ENCODE measurements around the gene PANK4.

The PANK4 gene

DNA sequence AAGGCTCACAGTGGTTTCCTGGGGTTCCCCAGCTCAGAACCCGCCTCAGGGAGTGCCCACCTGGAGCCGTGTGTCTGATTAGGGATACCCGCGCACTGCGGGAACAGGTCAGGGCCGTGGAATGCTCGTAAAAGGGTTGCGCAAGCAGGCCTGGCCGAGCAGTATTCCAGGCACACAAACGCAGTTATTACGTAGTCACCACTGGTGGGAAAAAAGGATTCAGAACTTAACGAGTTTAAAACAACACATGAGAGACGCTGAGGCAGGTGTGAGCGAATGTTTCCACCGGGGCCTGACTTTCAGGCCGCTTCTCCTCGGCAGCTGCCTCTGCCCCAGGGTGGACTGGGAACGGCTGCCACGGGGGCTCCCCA lies 32.1 kb downstream of the PANK4 start:
- DNase-seq, result no peak

DNA sequence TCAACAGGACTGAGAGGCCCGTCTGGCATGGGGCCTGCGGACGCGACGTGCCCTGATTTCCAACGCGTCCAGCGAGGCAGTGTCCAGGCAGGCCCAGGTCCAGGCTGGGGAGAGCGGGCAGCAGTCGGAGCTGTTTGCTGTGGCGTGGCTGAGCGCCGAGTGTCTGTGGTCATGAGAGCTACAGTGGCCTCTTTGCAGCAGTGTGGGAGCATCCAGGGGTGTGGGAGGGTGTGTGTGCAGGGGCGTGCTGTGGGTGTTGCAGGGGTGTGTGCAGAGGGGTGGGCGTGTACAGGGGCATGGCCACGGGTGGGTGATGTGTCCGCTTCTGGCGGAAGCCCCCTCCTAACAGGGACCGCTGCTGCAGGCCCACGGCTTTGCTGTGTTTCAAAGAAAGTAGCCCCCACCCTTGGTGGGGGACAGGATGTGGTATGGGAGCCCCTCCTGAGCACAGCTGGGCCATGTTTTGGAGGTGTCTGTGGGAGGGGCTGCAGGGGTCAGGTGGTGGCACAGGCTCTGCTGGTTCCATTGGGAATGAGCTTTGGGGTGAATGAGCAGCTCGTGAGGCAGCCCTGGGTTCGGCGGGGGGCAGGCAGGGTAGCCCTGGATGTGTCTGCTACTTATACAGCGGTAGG lies 32.6 kb downstream of the PANK4 start:
- DNase-seq, result peak; percentile 22

DNA sequence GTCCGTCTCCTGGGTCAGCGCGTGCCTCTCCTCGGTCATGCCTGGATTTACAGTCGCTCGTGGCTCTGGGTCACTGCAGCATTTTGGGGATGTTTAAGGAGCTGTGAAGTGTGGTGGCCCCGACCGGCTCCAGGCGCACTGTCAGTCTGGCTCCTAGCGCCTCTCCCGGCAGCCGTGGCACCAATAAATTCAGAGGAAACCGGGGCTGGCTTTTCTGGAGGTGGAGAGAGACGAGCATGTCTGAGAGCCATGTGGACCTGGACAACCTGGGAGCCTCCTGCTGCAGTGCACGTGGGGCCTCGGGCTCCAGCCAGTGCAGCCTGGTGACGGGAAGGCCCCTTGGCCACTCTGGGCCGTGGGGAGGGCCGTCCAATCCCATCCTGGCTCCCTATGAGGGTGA lies 33.2 kb downstream of the PANK4 start:
- no peak for DNase-seq

DNA sequence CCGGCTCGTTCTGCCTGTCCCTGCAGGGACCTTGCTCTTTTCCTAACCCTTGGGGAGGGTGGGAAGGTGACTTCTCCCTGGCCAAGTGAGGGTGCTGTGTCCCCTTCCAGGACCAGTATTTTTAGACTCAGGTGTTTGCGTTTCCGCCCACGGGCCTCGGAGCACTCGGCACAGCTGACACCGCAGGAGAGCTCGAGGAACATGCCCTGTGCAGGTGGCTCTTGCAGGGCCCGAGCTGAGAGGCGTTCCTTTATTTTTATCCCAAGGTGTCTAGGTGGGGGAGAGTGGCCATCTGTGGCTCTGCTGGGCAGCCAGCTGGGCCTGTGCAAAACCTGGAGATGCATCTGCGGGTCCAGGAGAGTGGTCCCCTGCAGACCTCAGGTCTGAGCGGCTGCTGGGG lies 34.3 kb downstream of the PANK4 start:
- DNase-seq, result no peak

DNA sequence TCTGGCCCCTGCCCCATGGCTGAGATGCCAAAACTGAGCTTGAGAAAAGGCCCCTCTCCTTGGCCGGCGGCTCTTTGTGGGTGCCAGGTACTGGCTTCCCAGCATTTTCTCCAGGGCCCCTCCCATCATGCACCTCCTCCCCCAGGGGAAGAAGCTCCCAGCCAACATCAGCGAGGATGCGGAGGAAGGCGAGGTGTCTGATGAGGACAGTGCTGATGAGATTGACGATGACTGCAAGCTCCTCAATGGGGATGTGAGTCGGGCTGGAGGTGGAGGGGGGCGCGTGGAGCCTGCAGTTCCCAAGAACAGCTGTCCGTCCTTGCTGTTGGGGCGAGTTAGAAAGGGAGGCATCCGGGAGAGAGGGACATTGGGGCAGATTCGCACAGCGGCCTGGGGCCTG lies 36.8 kb downstream of the PANK4 start:
- no peak for DNase-seq

DNA sequence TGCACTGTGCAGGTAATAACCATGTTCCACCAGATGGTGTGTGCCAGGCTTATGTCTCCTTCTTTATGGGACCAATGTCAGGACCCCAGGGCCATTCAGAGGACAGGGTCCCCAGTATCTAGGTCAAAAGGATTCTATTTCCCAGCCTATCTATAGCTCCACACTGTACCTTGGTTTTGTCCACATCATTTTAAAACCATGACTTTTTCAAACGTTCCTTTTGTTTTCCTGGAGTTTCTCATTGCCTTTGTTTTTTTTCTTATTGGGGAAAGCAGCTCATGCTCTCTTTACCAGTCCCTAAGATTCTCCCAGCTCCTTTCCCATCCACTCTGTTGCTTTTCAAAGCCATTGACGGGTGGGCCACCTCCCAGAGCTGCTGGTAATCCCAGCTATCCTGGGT lies 37.7 kb downstream of the PANK4 start:
- no peak for DNase-seq

DNA sequence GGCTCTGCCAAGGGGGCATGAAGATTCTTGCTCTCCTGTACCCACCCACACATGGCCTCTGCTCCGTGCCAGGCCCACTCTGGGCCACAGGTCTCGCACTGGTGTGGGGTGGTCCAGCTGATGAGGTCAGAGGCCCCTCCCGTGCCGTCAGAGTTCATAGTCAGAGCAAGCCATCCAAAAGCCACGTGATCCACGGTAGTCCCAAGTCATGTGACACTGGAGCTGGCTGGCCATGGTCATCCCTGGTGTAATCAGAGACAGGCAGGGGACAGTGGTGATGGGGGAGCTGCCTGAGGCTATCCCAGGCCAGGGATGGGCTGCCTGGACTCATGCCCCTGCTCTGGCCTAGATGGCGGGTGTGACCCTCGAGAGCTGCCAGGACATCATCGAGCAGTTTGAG lies 39.8 kb downstream of the PANK4 start:
- DNase-seq, result no peak

DNA sequence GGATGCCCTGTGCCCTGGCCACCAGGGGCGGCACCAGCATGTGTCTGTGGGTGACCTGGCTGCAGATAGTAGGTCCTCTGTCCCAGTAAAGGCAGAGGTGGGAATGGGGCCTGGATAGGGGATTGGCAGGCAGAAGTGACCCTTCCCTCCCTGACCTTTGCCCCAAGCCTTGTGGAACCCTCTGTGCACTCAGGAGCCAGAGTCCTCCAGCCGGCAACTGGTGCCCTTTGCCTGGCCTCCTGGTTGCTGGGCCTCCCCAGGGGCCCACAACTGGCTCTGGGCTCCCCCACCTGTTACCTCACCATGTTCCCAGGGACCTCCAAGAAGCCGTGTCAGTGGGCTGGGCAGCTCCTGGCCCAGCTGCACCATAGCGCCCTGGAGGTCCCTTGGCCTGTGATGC lies 40.4 kb downstream of the PANK4 start:
- no peak for DNase-seq

DNA sequence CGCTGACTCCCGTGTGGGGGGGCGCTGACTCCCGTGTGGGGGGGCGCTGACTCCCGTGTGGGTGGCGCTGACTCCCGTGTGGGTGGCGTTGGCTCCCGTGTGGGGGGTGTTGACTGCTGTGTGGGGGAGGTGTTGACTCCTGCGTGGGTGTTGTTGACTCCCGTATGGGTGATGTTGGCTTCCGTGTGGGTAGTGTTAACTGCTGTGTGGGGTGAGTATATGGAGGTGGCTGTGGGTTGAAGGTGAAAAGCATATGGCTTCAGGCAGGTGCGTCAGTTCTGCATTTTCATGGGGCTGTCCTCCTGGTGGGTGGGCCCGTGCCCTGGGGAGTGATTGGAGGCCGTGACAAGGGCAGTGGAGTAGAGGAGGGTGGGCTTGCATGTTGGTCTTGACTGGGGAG lies 42.4 kb downstream of the PANK4 start:
- no peak for DNase-seq

DNA sequence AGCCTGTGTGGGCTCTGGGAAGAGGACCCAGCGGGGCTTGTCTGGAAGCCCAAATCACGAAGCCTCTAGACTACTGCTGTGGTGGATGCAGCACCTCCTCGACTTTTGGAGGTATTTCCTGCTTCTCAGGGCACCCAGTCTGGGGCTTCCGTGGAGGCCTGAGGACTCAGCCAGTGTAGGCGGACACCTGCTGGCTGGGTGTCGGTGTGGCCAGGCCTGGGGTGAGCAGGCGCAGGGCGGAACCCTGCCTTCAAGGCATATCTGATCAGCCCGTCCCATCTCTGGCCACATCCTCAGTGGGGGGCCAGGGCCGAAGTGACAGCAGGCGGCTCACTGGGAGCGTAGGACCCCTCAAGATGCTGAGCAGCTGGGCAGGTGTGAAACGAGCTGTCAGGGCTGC lies 43.4 kb downstream of the PANK4 start:
- no peak for DNase-seq

DNA sequence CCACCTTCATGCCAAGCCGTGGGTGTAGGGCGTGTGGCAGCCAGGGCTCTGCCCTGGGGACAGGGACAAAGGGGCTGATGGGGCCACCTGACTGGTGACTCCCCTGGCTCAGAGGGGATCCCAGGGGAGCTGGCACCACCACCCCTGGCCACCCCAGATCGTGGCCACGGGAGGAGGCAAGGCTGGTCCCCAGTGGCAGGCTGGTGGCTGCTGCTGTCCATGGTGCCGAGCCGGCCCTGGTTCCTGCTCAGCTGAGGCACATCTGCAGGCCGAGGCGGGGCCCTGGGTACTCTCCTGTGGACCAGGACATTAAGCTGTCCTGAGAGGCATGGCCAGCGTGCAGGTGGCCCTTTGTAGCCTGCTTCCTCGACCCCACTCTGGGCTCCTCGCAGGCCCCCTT lies 43.8 kb downstream of the PANK4 start:
- no peak for DNase-seq

DNA sequence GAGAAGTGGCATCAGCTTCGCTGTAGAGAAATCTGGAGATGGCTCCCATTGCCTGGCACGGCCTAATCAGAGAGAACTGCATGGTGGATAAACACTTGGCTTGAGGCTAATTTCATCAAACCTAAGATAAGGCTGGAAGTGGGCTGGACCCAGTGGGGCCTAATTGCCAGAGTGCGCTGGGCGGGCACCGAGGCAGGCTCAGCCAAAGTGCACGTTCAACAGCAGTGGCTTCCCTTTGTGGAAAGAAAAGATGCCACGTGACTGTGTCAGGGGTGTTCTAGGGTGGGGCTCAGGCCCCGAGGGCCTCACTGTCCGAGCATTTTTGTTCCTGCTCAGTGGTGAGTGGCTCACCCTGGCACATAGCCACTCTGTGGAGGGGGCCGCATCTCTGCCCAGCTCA lies 44.5 kb downstream of the PANK4 start:
- DNase-seq, result no peak

DNA sequence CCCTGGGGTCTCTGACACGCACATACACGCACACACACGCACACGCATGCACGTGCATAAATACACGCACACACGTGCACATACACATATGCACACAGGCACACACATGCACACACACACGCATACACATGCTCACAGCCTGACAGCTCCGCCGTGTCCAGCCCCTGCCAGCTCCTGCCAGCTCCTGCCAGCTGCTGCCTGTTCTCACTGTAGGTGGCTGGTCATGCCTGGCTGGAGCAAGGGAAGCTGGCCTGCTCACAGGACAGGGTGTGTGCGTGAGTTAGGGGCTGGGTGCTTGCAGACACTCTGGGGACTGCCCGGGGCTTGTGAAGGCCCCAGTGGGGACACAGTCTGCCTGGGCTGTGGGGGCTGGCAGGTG lies 45.4 kb downstream of the PANK4 start:
- no peak for DNase-seq

DNA sequence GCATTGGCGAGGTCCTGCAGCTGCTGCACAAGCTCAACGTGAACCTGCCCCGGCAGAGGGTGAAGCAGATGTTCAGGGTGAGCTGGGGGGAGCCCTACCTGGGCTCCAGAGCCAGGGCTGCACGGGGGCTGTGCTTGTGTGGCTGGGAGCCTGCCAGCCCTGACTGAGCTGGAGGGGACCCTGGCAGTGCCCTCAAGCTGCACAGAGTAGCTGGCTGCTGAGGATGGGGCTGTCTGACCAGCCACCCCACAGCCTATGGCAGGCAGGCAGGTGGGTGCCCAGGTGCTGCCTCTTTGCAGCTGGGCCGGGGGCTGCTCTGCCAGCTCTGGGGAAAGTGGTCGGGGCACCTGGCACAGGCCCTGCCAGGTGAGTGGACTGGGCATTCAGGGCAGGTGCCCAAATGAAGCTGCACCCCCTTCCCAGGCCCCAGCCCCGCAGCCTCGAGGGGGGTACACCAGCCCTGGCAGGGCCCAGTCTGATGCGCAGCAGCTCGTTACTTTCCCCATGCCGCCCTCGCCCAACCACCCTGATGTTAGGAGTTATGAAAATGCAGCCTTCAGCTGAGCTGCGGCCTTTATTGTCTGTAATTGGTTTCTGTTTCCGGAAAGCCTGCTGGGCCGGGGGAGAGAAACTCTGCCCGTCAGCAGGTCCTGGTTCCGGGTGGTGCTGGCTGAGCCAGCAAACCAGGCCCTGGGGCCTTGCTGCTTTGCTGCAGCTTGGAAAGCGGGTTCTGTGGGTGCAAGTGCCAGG lies 46.0 kb downstream of the PANK4 start:
- no peak for DNase-seq

DNA sequence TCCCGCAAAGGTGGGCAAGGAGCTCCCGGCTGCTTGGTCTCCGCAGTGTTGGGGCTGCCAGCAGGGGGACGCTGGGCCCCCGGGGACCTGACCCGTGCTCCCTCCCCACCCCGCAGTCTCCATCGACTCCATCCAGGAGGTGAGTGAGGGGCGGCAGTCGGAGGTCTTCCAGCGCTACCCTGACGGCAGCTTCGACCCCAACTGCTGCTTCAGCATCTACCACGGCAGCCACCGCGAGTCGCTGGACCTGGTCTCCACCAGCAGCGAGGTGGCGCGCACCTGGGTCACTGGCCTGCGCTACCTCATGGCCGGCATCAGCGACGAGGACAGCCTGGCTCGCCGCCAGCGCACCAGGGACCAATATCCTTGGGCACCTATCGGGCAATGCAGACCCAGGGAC lies 46.8 kb downstream of the PANK4 start:
- DNase-seq, result no peak

DNA sequence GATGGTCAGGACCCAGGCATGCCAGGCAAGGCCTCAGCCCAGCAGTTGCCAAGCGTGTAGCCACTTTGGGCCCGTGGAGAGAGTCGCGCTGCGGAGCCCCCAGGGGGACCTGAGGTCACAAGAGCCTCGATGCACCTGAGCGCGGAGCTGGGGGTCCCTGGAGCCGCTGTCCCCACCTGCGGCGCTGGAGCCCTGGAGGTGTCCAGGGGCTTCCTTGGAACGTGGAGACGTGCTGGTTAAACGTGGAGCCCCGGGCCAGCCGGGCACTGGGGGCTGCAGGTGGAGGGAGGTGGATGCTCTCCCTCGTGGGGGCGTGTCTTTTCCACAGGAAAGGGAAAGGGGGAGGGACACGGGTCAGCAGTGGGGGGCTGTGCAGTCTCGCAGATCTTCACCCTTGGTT lies 47.2 kb downstream of the PANK4 start:
- DNase-seq, result no peak

DNA sequence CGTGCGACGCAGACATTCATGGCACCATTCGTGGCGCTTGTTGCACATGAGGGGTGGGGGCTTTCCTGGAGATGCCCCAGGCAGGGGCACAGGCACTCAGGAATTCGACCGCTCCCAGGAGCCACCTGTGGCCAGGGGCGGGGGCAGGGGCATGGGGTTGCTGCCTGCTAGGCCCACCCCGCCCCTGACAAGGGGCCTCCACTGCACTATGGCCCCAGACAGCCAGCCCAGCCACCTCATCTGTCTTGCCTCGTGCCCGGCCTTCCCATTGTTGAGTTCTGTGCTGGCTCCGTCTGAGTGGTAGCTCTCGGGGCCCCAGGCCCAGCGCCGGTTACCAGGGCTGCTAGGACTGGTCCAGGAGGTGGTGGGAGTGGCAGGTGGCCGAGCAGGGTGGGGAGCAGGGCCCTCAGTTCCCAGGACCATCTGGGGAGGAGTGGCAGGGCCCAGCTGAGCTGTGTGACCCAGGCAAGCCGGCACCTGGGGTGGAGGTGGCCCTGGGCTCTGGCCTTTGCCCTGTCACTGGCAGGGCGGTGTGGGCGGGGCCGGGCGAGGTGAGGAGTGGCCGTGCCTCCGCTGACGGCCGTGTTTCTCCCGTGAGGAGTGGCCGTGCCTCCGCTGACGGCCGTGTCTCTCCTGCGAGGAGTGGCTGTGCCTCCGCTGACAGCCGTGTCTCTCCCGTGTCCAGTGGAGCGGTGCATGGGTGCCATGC lies 48.5 kb downstream of the PANK4 start:
- DNase-seq, result no peak

DNA sequence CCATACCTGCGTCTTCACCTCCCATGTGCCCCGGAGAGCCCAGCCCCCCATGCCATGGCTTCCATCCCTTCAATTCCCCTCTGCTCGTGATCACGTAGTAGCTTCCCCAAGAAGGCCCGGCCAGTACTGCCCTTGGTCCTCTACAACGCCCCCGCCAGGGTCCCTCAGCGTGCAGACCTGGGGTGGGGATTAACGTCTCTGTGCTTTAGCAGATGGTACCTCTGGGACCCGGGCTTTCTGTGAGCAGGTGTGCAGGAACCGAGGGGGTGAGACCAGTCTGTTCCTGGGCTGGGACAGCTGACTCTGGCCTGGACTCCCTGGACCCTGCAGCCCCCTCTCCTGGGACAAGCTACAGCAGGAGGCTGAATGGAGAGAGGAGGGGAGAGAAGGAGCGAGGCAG lies 49.1 kb downstream of the PANK4 start:
- no peak for DNase-seq

DNA sequence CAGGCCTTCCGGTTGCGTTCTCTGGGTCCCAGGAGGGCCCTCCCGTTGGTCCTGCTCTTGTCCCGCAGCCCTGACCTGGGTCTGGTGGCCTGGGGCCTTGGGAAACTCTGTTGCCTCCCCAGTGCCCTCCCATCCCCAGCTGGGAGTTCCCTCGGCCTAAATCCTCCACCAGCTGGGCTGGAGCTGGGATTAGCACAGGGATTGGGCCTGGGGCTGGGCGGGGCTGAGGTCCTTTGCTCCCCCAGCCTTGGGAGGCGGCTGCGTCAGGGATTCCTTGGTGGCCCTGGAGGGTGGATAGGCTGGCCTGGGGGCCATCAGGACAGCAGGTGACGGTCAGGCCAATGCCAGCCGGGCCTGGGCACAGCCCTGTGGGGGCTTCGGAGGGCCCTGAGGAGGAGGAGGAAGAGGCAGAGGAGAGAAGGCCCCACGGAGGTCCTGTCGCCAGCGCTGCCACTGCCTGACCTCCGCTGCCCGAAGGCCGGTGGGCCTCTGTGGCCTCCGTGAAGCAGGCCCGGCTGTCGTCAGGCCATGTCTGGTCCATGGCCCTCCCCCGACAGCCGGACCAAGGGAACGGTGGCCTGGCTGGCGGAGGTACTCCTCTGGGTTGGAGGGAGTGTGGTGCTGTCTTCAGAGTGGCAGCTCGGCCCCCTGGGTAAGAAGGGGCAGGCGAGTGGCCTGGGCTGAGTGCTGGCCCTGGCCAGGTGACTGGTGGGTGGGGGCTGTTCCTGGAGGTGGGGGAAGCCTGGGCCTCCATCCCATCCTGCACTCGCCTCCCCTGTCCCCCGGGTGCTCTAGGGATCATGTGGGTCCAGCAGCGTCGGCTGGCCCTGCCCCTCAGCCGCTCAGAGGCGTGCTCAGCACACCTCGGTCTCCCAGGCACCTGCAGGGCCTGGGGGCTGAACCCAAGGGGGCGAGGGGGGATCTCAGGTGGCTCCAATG lies 50.1 kb downstream of the PANK4 start, which contains the start of gene PLCH2:
TSS of gene PLCH2 (plus strand) at position 229 of the 939 bp plus-strand sequence. CDS start at position 529, 300 bp downstream.
- DNase-seq, result no peak

DNA sequence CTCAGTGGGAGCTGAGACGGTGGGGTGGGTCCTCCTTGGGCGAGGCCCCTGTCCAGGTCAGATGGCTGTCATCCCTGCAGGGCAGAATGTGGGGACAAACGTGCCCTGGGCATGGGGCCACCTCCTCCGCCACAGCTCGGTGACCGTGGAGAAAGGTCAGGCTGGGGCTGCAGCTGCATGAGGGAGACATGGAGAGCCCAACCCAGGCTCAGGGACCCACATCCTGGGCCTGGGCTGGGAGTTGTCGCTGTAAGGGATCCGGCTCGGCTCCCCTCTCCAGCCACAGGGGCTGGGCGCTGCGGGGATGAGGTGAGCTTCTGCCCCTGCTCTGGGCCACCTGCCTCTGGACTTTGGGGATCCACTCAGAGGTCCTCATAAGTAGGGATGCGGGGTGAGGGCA lies 50.8 kb downstream of the PANK4 start:
- DNase-seq, result no peak

DNA sequence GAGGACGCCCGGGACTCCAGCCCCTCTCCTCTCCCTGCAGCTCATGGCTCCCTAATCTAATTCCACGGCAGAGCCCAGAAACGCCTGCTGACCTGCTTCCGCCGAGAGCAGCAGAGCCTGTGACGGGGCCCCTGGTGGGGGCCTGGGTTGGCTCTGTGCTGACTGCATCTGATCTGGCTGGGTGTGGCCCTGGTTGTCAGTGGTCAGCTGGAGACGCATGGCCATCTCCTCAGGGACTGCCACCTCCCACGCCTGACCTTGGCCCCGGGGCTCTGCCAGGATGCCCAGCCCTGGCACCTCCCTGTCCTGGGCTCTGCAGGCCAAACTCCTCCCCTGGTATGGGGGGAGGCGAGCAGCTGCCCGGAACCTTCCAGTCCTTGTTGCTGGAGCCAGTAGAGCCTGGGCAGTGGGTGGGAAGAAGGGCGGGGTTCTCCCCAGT lies 51.4 kb downstream of the PANK4 start:
- DNase-seq, result no peak

DNA sequence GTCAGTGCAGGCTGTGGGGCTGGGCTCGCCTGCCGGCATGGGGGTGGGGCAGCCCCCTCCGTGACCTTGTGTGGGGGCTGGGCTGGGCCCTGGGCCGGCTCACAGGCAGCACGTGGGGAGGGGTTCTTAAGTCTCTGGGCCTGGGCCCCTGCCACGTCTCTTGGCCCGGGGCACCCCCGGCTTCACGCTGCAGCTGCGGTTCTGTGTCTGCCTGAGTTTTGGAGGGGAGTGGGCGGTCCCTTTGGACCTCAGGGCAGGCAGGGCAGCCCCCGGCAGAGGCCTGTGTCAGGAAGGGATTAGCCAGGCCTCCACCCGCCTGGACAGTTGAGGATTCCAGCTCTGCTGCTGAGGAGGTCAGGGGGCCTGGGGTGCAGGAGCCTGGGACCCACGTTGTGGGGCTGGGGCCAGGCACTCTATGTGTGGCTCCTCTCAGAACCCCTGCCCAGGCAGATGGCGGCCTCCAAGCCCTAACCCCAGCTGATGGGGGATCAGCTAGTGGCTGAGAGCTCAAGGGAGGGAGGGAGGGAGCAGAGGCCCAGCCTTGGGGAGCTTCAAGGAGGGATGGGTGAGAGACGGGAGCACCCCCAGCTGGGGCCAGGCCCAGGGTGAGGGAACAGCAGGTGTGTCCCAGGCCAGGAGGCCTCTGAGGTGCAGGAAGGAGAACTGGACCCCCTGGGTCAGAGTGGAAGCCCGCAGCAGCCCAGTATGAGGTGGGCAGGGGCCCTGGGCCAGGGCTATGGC lies 52.1 kb downstream of the PANK4 start:
- no peak for DNase-seq

Measured in CD4-positive, alpha-beta T cell treated with Interleukin-4 for 4 hours (primary cell).